Hepatocyte (in vitro differentiated cells): ENCODE measurements around the gene GLDC. TPM values are rescaled to one million over a fixed set of nuclear protein-coding genes. Genes with fewer than 3 reads are reported as not detected.

Experiments used
- DNase-seq: peaks from one replicate; pipeline ENCODE4 v3.0.0-alpha.2; 2016; ENCODE audit warnings: low spot score
- H2AFZ ChIP-seq: fragments of 200-600 bp; sonication (generic); 2 replicates; pipeline ENCODE4 v1.6.0; 2016; ENCODE audit warnings: antibody characterized with exemption, mild to moderate bottlenecking
- H3K27ac ChIP-seq: fragments of 200-600 bp; sonication (generic); 2 replicates; pipeline ENCODE4 v1.5.1; 2016; ENCODE audit warnings: mild to moderate bottlenecking
- H3K27me3 ChIP-seq: fragments of 200-600 bp; sonication (generic); 2 replicates; pipeline ENCODE4 v1.6.1; 2016
- H3K36me3 ChIP-seq: fragments of 200-600 bp; sonication (generic); replicated peaks from 2 replicates; pipeline ENCODE4 v1.5.1; 2016; ENCODE audit warnings: low read depth; ENCODE audit not compliant: insufficient read depth
- H3K4me1 ChIP-seq: fragments of 200-600 bp; sonication (generic); 2 replicates; pipeline ENCODE4 v1.5.1; 2016; ENCODE audit warnings: mild to moderate bottlenecking, moderate library complexity; ENCODE audit not compliant: insufficient read depth
- H3K4me2 ChIP-seq: fragments of 200-600 bp; sonication (generic); 2 replicates; pipeline ENCODE4 v1.6.0; 2016
- H3K4me3 ChIP-seq: fragments of 200-600 bp; sonication (generic); 2 replicates; pipeline ENCODE4 v1.5.1; 2016; ENCODE audit warnings: mild to moderate bottlenecking
- H3K79me2 ChIP-seq: fragments of 200-600 bp; sonication (generic); 2 replicates; pipeline ENCODE4 v1.6.0; 2017; ENCODE audit warnings: mild to moderate bottlenecking
- H3K9me2 ChIP-seq: fragments of 200-600 bp; sonication (generic); replicated peaks from 2 replicates; pipeline ENCODE4 v1.6.0; 2017; ENCODE audit warnings: mild to moderate bottlenecking; ENCODE audit not compliant: insufficient read depth
- H3K9me3 ChIP-seq: fragments of 200-600 bp; sonication (generic); 2 replicates; pipeline ENCODE4 v1.5.1; 2016; ENCODE audit warnings: low read depth, mild to moderate bottlenecking
- H4K20me1 ChIP-seq: fragments of 200-600 bp; sonication (generic); 2 replicates; pipeline ENCODE4 v1.6.0; 2016; ENCODE audit warnings: mild to moderate bottlenecking; ENCODE audit not compliant: insufficient read depth, poor library complexity, severe bottlenecking
- EZH2 ChIP-seq: fragments of 200-600 bp; sonication (generic); IDR thresholded peaks from 2 replicates; pipeline ENCODE4 v1.6.1; 2016; ENCODE audit warnings: antibody characterized with exemption, mild to moderate bottlenecking, borderline replicate concordance
- EZH2phosphoT487 ChIP-seq: fragments of 200-600 bp; sonication (generic); IDR thresholded peaks from one replicate; pipeline ENCODE4 v1.6.1; 2018; ENCODE audit warnings: antibody characterized with exemption, mild to moderate bottlenecking, low read depth, moderate library complexity; ENCODE audit not compliant: unreplicated experiment, severe bottlenecking
- WGBS: methylation state at CpG from one replicate; pipeline ENCODE4 v1.1.6; 2016; ENCODE audit warnings: low lambda C conversion rate; ENCODE audit errors: missing lambda C conversion rate; 5-methylcytosine and 5-hydroxymethylcytosine counted together
- polyA plus RNA-seq: library from polyadenylated mRNA; unstranded; fragments of >200 nt; fragmentation: Nextera tagmentation; extraction: Ambion mirVana; gene quantifications from 2 replicates; pipeline ENCODE4 v1.2.1, GENCODE V29; 2016
- total RNA-seq: library from RNA; depleted of rRNA; stranded (reverse); fragments of >200 nt; gene quantifications from 2 replicates; pipeline ENCODE4 v1.2.3, GENCODE V29; 2014
- TF ChIP-seq, protein P1 (sequence below): fragments of 200-600 bp; sonication (generic); IDR thresholded peaks from 2 replicates; pipeline ENCODE4 v1.5.1; 2016; ENCODE audit warnings: antibody characterized with exemption, mild to moderate bottlenecking; ENCODE audit not compliant: poor library complexity

GLDC gene
- total and polyA plus RNA-seq, 2 experiments from 2014 or later, result 15.6 to 18.4 TPM

DNA sequence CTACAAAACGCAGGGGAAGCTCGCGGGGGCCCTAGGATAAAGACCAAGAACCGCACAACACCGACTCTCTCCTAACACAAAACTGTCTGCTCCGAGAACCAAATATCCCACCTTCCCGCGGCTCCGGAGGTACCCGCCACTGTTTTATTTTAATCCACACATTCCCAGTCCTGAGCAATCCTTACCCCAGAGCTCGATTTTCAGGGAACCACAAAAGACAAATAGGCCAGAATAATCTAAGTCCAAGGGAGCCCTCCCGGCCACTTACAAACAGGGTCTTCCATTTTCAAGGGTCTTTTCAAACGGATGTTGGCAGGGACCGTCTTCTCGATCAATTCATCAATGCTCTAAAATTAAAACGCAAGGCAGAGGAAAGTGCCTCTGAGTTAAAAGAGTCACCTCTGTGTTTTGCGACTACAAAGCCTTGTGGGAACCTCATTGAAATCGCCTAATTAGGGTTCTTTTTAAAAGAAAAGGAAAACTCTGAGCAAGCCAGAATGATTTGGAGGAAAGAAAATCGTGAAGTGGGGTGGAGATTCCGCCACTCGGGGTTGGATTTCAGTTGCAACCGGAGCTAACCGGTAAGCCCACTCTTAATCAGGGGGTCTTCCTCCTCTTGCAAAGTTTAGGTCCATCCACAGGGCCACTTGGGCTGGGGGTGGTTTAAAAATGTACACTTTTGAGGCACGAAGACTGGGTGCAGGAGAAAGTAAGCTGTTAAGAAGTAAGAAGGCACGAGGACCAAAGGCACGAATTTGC is 1.0 kb downstream of the GLDC start:
- no peak for DNase-seq
- Histone ChIP-seq H3K9me2 (no peaks in the 10 kb centered on the region), H3K4me1 (peaks cover 8% of the 10 kb centered on the region), H3K36me3 (no peaks in the 10 kb centered on the region), H4K20me1 (no peaks in the 10 kb centered on the region), H3K4me3 (peak overlapping the region; percentile 15), H3K27me3 (peaks cover 36% of the 10 kb centered on the region), H3K27ac (no peak overlapping the region), H3K9me3 (no peaks in the 10 kb centered on the region), H3K4me2 (peak overlapping the region; percentile 96), H2AFZ (peak overlapping the region; percentile 58), H3K79me2 (peaks cover 17% of the 10 kb centered on the region)
- WGBS, result 2% methylated on average over 26 of the region's 26 CpGs
- peak; percentile 69 for TF ChIP-seq EZH2
- TF ChIP-seq, protein P1, sequence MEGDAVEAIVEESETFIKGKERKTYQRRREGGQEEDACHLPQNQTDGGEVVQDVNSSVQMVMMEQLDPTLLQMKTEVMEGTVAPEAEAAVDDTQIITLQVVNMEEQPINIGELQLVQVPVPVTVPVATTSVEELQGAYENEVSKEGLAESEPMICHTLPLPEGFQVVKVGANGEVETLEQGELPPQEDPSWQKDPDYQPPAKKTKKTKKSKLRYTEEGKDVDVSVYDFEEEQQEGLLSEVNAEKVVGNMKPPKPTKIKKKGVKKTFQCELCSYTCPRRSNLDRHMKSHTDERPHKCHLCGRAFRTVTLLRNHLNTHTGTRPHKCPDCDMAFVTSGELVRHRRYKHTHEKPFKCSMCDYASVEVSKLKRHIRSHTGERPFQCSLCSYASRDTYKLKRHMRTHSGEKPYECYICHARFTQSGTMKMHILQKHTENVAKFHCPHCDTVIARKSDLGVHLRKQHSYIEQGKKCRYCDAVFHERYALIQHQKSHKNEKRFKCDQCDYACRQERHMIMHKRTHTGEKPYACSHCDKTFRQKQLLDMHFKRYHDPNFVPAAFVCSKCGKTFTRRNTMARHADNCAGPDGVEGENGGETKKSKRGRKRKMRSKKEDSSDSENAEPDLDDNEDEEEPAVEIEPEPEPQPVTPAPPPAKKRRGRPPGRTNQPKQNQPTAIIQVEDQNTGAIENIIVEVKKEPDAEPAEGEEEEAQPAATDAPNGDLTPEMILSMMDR, result no peak

DNA sequence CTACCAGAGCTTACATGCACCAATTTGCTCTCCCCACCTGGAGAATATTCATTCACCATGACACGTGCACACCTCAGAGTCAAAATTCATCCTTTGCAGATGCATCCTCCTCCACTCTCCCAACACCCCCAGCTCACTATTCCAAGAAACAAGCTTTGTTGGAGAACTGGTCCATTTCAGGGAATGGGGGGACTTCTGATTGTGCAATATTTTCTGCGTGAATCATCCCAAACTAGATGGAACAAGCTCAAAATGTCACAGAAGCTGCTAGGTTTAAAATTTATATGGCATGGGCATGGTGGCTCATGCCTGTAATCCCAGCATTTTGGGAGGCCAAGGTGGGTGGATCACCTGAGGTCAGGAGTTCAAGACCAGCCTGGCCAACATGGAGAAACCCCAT is 3.6 kb downstream of the GLDC start:
- Histone ChIP-seq H3K4me2 (no peak overlapping the region), H3K9me2 (no peaks in the 10 kb centered on the region), H4K20me1 (no peaks in the 10 kb centered on the region), H3K27me3 (peaks cover 29% of the 10 kb centered on the region), H3K36me3 (no peaks in the 10 kb centered on the region), H2AFZ (no peak overlapping the region), H3K4me1 (peaks cover 8% of the 10 kb centered on the region), H3K9me3 (no peaks in the 10 kb centered on the region), H3K4me3 (no peak overlapping the region), H3K27ac (no peak overlapping the region), H3K79me2 (peaks cover 13% of the 10 kb centered on the region)
- WGBS, result 90% methylated on average over 2 of the region's 2 CpGs
- TF ChIP-seq EZH2phosphoT487 (no peak), EZH2 (no peak)
- TF ChIP-seq, protein P1, result no peak
- DNase-seq, result no peak

DNA sequence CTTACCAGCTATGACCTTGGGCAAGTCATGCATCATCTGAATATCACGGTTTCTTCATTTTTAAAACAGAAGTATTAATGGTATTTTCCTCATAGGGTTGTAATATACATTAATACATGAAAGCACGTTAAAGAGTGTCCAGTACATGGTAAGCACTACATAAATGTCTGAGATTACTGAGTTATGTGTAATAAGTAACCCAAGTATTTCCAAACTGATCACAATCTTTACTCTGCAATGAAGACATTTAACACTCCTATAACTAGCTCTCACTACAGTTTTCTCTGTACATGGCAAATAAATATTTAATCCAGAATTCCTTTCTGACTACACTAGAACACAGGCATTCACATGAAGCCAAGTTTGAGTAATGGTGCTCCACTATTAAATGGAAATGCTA is 4.0 kb downstream of the GLDC start:
- no peak overlapping the region for H3K4me2 ChIP-seq
- H3K27me3 ChIP-seq, result peaks cover 25% of the 10 kb centered on the region
- H3K79me2 ChIP-seq, result peaks cover 13% of the 10 kb centered on the region

More for the DNA sequence above, 4.0 kb downstream of the GLDC start:
- 64% methylated on average over 2 of the region's 2 CpGs for WGBS
- Histone ChIP-seq H3K9me3 (no peaks in the 10 kb centered on the region), H4K20me1 (no peaks in the 10 kb centered on the region), H3K4me3 (no peak overlapping the region), H3K27ac (no peak overlapping the region), H3K4me1 (peaks cover 8% of the 10 kb centered on the region), H3K36me3 (no peaks in the 10 kb centered on the region), H2AFZ (no peak overlapping the region), H3K9me2 (no peaks in the 10 kb centered on the region)
- TF ChIP-seq, protein P1, result no peak
- TF ChIP-seq EZH2 (no peak), EZH2phosphoT487 (no peak)
- no peak for DNase-seq
